Progenitor cell of endocrine pancreas (in vitro differentiated cells): Measurements from ENCODE around the gene THADA. TPM values are rescaled to one million over a fixed set of nuclear protein-coding genes. Genes with fewer than 3 reads are reported as not detected.
A peak's percentile ranks its signal among the peaks of the same experiment; 100 is the strongest.
"Not testable (repeated sequence)": the region's sequence is repeated elsewhere in the genome, so short reads cannot be mapped to it uniquely, and the experiment has no call there.

Source experiments
- DNase-seq: peaks from one replicate; pipeline ENCODE4 v3.0.0; 2021; ENCODE audit warnings: low spot score; ENCODE audit not compliant: unreplicated experiment
- H3K27ac Mint-ChIP-seq: 2 replicates; pipeline ENCODE4 v1.8.0; 2021; ENCODE audit warnings: mild to moderate bottlenecking, moderate library complexity, mixed read lengths
- H3K27me3 Mint-ChIP-seq: 2 replicates; pipeline ENCODE4 v1.8.0; 2021; ENCODE audit warnings: mixed read lengths
- H3K36me3 Mint-ChIP-seq: 2 replicates; pipeline ENCODE4 v1.8.0; 2022; ENCODE audit warnings: mixed read lengths; ENCODE audit not compliant: insufficient read depth
- H3K4me1 Mint-ChIP-seq: 2 replicates; pipeline ENCODE4 v1.8.0; 2021; ENCODE audit warnings: low read depth, mixed read lengths
- H3K4me3 Mint-ChIP-seq: 2 replicates; pipeline ENCODE4 v1.8.0; 2021; ENCODE audit warnings: low read depth, mild to moderate bottlenecking, moderate library complexity, mixed read lengths
- H3K9me3 Mint-ChIP-seq: 2 replicates; pipeline ENCODE4 v1.8.0; 2021; ENCODE audit warnings: low read depth, mixed read lengths
- total RNA-seq: library from RNA; stranded (reverse); gene quantifications from 2 replicates; pipeline ENCODE4 v1.2.1, GENCODE V29; 2021
- TF ChIP-seq, protein P1 (sequence below): fragments of 200-600 bp; sonication (generic); IDR thresholded peaks from one replicate; pipeline ENCODE4 v1.5.0; 2021; ENCODE audit warnings: antibody characterized with exemption, mild to moderate bottlenecking; ENCODE audit not compliant: unreplicated experiment

Gene THADA
- total RNA-seq, 1 donor from 2014 or later: 39.4 TPM

- TF ChIP-seq, protein P1, sequence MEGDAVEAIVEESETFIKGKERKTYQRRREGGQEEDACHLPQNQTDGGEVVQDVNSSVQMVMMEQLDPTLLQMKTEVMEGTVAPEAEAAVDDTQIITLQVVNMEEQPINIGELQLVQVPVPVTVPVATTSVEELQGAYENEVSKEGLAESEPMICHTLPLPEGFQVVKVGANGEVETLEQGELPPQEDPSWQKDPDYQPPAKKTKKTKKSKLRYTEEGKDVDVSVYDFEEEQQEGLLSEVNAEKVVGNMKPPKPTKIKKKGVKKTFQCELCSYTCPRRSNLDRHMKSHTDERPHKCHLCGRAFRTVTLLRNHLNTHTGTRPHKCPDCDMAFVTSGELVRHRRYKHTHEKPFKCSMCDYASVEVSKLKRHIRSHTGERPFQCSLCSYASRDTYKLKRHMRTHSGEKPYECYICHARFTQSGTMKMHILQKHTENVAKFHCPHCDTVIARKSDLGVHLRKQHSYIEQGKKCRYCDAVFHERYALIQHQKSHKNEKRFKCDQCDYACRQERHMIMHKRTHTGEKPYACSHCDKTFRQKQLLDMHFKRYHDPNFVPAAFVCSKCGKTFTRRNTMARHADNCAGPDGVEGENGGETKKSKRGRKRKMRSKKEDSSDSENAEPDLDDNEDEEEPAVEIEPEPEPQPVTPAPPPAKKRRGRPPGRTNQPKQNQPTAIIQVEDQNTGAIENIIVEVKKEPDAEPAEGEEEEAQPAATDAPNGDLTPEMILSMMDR: no peak
- no peaks in the 10 kb centered on the region for H3K9me3 Mint-ChIP-seq
- peaks cover 23% of the 10 kb centered on the region for H3K36me3 Mint-ChIP-seq
- no peak for DNase-seq
- peak overlapping the region; percentile 80 for H3K27ac Mint-ChIP-seq
- H3K27me3 Mint-ChIP-seq: no peaks in the 10 kb centered on the region
- H3K4me3 Mint-ChIP-seq: no peak overlapping the region
- H3K4me1 Mint-ChIP-seq: peaks cover 2% of the 10 kb centered on the region
Measured at GRCh38 chr2:43538034-43538670, 57.7 kb downstream of the THADA start.

DNA sequence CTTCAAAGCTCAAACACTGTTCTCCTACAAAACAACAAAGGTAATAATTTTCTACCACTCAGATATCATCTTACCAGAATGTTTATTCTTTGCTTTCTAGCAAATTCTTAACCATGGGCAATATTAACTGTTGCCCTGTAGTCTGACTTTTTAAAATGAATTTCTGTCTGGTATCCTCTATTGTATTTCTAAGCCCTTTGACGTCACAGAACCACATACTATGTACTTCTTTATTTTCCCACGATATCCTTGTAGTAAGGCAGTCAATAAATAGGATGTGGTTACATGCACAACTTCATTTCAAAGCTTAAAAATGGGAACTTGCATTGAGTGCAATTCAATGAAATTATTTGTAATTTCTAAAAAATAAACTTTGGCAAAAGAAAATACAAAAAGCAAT is 58.7 kb downstream of the THADA start:
- Mint-ChIP-seq H3K9me3 (peaks cover 6% of the 10 kb centered on the region), H3K4me1 (peaks cover 2% of the 10 kb centered on the region), H3K27me3 (no peaks in the 10 kb centered on the region), H3K4me3 (no peak overlapping the region), H3K27ac (no peak overlapping the region), H3K36me3 (peaks cover 30% of the 10 kb centered on the region)
- DNase-seq: no peak
- TF ChIP-seq, protein P1: no peak

DNA sequence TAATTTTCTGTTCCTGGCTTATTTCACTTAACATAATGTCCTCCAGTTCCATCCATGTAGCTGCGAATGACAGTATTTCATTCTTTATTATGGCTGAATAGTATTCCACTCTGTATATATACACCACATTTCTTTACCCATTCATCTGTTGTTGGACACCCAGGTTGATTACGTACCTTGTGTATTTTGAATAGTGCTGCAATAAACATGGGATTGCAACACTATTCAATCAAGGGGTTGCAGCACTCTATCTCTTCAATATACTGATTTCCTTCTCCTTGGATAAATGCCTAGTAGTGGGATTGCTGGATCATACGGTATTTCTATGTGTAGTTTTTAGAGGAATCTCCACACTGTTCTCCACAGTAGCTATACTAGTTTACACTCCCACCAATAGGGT is 61.3 kb downstream of the THADA start:
- H3K4me3 Mint-ChIP-seq: no peak overlapping the region

DNA sequence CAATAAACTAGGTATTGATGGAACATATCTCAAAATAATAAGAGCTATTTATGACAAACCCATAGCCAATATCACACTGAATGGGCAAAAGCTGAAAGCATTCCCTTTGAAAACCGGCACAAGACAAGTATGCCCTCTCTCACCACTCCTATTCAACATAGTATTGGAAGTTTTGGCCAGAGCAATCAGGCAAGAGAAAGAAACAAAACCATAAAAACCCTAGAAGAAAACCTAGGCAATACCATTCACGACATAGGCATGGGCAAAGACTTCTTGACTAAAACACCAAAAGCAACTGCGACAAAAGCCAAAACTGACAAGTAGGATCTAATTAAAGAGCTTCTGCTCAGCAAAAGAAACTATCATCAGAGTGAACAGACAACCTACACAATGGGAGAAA is 63.3 kb downstream of the THADA start:
- H3K27ac Mint-ChIP-seq, H3K4me1 Mint-ChIP-seq, H3K4me3 Mint-ChIP-seq, DNase-seq, H3K27me3 Mint-ChIP-seq, H3K9me3 Mint-ChIP-seq: not testable (repeated sequence)
- H3K36me3 Mint-ChIP-seq: peaks cover 27% of the 10 kb centered on the region

More for the DNA sequence above, 61.3 kb downstream of the THADA start:
- no peak for DNase-seq
- peaks cover 2% of the 10 kb centered on the region for H3K4me1 Mint-ChIP-seq
- TF ChIP-seq, protein P1: no peak
- H3K27me3 Mint-ChIP-seq: no peaks in the 10 kb centered on the region
- H3K9me3 Mint-ChIP-seq: peaks cover 6% of the 10 kb centered on the region
- H3K27ac Mint-ChIP-seq: peak overlapping the region; percentile 73
- peaks cover 28% of the 10 kb centered on the region for H3K36me3 Mint-ChIP-seq

DNA sequence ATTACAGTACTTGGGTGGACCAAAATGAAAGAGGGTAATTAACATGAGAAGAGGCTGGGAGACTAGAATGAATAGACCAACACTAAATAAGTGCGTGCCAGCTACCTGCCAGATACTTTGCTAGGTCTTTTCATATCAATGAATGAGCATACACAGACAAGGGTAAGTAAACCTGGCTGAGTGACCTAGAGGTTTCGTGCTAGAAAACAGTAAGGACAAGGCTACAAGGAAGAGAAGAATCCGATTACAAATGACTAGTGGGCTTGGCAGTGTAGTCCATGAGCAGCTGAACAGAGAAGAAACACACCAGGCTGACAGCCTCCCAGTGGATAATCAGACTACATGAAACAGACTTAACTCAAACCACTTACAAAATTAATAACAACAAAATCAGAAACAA is 64.6 kb downstream of the THADA start:
- Mint-ChIP-seq H3K4me1 (no peaks in the 10 kb centered on the region), H3K27me3 (no peaks in the 10 kb centered on the region), H3K36me3 (peaks cover 26% of the 10 kb centered on the region), H3K4me3 (no peak overlapping the region), H3K27ac (no peak overlapping the region), H3K9me3 (peaks cover 6% of the 10 kb centered on the region)
- TF ChIP-seq, protein P1: no peak
- DNase-seq: no peak

GRCh38 chr2:43526994-43527393 is 68.8 kb downstream of the THADA start:
- H3K4me3 Mint-ChIP-seq: no peak overlapping the region
- TF ChIP-seq, protein P1: no peak
- DNase-seq: no peak
- H3K27me3 Mint-ChIP-seq: no peaks in the 10 kb centered on the region
- no peaks in the 10 kb centered on the region for H3K4me1 Mint-ChIP-seq
- peaks cover 5% of the 10 kb centered on the region for H3K9me3 Mint-ChIP-seq
- peaks cover 13% of the 10 kb centered on the region for H3K36me3 Mint-ChIP-seq
- no peak overlapping the region for H3K27ac Mint-ChIP-seq
